GM19372 (cell line): ENCODE measurements around the gene FMNL2.

ENCODE experiments used
- ATAC-seq: cut with Tn5 transposase; IDR thresholded peaks from one replicate; pipeline ENCODE4 v1.9.1; 2021; ENCODE audit warnings: mild to moderate bottlenecking, low read depth, moderate library complexity; ENCODE audit not compliant: unreplicated experiment

FMNL2 gene

DNA sequence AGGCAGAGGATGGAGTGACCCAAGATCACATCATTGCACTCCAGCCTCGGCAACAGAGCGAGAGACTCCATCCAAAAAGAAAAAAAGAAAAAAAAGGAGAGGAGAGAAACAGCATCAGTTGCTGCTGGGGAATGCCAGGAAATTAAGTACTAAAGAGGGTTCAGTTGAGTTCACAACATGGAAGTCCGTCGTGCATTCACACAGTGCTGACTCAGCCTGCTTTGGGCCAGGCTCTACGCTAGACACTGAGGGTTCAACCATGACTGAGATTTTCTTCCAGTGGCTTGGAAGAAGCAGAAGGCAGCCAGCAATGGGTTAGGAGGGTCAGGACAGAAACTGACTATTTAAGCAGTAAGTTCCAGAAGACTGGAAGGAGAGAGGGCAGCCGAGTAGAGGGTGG lies 108.8 kb downstream of the FMNL2 start:
- ATAC-seq = no peak

DNA sequence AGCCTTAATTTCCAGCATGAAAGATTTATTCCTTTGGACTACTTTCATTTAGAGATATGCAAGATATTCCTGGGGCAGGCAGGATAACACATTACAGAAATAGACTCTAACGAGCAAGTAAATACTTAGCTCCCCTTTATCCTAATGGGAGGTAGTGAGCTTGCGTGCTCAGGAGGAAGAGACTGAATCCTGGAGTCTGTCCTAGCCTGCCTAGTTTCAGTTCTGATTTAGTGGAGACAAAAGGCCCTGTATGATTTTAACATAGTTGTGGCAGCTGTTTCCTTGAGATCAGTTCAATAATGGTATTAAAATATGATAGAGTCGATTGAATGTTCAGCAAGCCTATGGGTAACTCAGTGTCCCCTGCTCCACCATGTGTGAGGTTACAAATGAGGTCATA lies 109.5 kb downstream of the FMNL2 start:
- no peak for ATAC-seq

DNA sequence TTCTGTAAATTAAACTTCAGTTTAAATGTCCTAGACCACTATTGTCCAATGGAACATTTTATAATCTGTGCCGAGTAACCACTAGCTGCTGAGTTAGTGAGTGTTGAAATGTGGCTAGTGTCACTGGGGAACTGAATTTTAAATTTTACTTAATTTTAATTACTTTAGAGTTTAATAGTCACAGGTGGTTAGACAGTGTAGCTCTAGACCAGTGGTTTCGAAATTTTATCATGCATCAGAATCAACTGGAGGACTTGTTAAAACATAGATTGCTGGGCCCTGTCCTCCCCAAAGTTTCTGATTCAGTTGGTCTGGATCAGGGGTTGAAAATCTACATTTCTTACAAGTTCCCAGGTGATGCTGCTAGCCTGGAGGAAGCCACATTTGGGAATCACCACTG lies 110.4 kb downstream of the FMNL2 start:
- ATAC-seq = no peak

DNA sequence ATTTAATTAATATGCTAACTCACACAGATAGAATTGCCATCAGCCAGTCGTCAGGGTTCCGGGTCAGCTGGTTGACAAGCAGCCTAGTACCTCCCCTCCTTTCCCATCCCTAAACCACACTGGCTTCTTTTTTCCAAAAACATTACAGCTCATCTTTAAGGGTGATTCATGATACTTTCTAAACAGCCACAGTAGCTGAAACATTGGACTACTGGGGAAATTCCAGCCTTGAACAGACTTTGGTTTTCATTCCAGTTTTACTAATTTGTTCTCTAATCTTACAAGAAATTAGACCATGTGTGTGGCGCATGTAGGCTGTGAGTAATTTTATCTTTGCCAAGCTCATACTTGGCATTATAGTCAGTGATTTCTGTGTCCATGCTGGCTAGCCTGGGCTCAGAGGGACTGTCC lies 110.8 kb downstream of the FMNL2 start:
- ATAC-seq = no peak

DNA sequence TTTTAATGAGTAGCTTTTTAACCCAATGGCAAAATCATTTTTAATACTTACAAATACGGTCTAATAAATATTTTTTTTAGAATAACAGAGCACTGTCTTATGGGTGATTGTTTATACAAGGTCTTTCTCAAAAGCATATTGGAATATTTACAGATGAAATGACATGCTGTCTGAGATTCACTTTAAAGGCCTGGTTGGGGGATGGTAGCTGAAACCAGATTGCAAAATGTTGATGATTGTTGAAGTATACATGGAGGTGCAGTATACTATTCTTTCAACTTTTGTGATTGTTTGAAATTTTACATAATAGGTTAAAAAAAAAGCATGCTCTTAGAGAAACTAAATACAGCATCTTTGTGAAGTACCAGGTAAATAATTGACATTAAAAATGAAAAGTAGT lies 111.2 kb downstream of the FMNL2 start:
- ATAC-seq = no peak

DNA sequence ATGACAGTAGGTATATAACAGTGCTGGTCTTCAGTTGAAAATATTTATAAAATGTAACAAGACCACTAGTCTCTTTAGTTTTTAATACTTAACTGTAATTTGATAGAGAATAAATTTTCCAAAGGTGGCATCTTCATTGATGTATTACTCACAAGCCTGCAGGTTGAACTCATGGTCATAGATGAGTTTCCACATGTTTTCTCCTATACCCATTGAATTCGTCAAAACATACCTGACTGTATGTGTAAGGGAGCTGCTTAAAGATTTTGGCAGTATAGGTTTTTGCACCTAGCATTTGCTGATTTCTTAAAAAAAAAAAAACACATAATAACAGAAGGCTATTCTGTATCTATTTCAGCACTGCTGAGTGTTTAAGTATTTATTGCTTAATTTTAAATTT lies 112.9 kb downstream of the FMNL2 start:
- ATAC-seq = no peak

DNA sequence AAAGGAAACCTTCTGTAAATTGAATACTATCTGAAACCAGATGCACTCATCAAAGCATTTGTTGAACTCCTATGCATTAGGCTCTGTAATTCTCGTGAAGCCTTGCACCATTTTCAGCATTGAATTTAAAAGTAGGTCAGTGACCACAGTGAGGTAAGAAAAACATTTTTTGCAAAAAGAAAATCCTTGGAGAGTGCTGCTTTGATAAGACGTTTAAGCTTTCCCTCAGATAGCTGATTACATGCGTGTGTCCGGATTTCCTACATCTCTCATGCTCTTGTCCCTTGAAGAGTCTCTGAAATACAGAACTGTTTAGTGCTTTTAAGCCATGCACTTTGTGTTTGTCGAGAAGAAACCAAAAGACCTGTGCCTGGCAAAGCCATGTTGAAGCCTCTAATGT lies 113.6 kb downstream of the FMNL2 start:
- no peak for ATAC-seq

DNA sequence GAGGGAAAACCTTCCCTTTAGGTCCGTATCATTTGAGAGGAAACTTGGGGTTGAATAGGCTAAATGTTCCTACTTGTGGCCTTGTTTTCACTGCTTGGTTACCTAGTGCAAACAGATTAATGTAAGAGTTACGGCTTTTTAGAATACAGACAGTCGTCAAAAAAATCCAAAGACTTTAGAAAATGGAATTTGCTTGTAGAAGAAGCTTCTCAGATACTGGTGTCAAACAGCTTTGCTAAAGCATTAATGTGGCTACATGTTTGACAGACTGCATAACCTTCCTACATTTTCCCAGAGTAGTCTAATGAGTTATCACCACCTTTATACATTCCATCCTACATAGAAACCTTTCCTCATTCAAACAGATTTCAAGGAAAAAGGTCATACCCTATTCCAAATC lies 114.6 kb downstream of the FMNL2 start:
- no peak for ATAC-seq

DNA sequence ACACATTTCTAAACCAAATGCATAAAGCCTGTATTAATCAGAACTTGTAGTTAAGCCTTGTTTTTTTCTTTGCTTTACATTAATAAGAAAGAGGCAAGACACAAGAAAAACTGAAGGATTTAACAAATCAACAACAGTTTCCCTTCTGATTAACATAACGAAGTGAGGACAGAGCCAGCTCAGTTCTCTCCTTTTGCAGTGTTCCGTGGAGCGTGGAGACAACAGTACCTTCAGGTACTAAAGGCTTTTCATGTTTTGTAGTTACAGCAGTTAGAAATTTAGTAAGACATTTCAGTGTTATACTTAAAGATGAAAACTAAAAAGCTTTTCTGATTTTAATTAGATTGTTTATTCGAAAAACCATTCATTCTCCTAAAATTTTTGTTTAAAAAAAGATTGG lies 115.2 kb downstream of the FMNL2 start:
- ATAC-seq = no peak

DNA sequence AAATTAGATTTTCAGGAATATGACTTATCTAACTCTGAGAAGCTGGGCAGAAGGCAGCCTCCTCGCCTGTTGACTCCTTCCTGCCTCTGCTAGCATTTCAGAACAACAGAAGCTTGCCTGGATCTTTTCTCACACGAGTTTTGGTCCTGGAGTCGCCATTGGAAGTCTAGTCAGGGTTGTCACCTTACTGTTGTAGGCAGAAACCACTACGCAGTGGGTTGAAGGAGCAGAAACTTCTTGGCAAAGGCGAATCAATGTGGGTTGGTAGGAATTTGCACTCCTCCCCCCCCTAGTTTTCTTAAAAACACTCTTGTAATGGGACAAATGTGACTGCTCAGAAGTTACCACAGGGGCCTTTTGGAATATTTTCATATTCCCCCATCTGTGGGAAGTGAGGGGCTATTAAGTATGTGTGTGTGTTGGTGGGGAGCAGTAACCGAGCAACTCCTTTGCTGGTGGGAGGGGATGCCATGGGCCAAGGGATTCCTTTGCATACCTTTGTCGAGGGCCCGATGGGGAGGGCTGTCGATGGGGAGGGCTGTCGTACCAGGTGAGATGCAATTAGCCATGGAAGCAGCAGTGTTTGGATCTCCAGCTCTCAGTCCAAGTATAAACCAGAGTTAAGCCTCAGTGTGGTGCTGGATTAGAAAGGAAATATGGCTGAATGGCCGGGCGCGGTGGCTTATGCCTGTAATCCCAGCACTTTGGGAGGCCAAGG lies 117.4 kb downstream of the FMNL2 start:
- no peak for ATAC-seq

DNA sequence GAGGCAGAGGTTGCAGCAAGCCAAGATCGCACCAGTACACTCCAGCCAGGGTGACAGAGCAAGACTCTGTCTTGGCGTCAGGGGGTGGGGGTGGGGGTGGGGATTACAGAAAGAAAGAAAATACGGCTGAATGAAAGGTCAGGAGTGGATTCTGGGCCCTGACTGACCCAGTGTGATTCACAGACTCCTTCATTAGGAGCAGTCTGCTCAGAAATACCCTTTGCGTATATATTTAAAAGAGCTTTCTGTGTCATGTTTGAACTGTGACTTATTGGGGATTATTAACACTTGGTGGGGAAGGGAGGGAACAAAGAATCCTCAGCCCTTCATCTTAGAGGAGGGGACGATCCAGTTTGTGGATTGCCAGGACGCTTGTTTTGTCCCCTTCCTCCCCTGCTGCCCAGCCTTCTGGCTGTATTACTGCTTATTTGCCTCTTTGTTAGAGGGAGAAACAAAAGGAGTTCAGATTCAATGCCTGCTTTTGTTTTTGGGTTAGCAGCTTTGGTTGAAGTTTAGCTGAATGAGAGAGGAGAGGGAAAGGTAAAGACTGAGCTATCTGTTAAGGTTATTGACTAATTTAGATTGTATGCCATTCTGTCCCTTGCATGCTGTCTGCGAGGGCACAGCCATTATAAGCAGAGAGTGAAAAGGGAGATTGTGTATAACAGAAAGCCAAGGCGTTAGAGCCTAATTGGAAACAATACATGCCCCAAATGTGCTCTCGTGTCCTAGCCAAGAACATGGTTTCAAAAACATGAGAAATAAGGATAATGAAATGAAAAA lies 118.3 kb downstream of the FMNL2 start:
- no peak for ATAC-seq

DNA sequence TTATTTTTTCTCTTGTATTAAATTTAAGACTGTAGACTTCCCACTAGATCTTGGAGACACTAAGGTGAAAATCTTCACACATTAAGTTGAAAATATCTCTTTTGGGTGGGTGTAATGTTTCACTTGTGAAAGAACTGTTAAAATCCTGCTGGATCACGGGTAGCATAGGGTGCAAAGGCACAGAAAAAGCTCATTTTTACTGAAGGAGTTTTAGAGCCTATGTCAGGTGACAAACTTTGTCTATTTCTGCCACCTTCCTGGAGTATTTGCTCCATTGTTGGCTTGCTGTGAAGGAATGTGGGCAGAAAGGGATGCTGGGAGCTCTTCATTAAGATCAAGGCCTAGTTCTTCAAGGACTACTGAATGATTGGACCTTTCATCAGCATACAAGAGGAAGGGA lies 119.4 kb downstream of the FMNL2 start:
- no peak for ATAC-seq

DNA sequence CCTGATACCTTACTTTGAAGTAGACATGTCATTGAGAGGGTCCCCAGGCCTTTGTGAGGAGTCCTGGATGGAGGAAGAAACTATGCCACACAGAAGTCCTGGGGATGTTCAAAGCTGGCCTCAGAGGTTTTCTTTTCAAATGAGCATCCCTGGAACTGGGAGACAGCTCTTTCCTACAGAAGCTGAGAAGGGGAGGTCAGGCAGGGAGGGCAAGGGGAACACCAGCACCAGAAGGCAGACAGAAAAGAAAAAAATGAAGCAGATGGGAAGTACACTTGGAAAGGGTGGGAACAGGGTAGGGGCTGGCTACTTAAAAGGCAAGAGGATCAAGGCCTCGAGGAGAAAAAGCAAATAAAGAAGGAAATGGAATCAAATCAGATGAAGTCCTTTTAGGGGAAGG lies 120.0 kb downstream of the FMNL2 start:
- ATAC-seq = no peak

DNA sequence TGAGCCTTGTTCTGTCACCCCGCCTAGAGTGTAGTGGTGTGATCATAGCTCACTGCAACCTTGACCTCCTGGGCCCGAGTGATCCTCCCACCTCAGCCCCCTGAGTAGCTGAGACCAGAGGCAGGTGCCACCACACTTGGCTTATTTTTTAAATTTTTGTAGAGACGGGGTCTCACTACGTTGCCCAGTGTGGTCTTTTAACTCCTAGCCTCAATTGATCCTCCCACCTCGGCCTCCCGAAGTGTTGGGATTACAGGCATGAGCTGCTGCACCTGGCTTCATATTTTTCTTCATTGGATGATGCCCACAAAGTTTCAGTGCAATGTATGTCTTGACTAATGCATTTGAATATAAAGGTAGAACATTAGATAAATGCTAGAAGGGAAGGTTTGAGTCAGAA lies 120.8 kb downstream of the FMNL2 start:
- no peak for ATAC-seq

DNA sequence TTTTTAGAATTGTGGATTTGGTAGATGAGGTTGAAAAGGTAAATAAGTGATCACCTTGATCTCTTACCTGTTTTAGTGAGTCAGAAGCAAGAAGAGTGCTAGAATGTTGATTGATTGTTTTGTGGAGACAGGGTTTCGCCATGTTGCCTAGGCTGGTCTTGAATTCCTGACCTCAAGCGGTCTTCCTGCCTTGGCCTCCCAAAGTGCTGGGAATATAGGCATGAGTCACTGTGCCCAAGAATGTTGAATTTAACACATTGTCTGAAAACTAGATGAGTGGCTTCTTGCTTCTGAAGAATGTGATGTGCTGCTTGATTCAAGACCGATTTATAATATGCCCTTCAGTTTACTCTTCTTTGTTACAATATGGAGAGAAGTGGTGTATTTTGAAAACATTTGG lies 121.3 kb downstream of the FMNL2 start:
- no peak for ATAC-seq

DNA sequence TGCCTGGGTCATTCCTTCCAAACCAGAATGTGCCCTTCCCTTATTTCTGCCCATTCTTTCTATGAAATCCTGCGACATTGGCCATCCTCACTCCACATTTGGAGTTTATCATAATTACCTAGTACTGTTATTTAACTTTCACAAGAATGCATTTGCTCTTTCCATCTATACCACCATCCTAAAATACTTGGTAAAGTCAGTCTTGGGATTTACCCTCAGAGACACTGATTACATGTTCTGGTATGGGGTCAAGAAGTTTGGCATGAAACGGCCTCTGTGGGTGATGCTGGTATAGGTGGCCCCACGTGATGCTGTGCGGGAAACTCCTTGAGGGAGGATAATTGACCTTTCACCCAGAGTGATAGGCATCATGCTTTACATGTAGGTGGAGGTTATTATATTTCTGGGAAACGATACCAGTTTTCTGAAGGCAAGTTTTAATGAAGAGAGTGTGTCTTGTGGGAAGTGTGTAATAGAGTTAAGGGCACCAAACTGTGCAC lies 123.5 kb downstream of the FMNL2 start:
- no peak for ATAC-seq

DNA sequence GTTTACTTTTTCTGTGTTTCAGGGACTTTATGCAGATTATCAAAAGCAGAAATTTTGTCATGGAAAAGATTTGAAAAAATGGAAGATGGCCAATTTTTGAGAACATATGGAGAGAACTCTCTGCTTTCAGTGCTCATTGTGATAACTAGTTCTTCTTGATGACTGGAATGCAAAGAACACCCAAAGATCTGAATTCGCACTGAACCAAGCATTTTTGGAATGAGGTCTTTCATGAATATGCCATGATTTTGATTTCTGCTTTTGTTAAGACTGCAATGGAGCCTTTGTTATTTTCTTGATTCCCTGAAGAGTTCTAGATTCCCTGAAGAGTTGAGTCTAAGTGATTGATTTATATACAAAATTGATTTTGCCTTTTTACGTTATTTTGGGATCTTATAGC lies 124.1 kb downstream of the FMNL2 start:
- no peak for ATAC-seq

DNA sequence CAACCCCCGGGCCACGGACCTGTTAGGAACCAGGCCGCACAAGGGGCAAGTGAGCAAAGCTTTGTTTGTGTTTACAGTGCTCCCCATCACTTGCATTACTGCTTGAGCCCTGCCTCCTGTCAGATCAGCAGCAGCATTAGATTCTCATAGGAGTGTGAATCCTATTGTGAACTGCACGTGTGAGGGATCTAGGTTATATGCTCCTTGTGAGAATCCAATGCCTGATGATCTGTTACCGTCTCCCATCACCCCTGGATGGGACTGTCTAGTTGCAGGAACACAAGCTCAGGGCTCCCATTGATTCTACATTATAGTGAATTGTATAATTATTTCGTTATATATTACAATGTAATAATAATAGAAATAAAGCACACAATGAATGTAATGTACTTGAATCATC lies 125.6 kb downstream of the FMNL2 start:
- no peak for ATAC-seq

DNA sequence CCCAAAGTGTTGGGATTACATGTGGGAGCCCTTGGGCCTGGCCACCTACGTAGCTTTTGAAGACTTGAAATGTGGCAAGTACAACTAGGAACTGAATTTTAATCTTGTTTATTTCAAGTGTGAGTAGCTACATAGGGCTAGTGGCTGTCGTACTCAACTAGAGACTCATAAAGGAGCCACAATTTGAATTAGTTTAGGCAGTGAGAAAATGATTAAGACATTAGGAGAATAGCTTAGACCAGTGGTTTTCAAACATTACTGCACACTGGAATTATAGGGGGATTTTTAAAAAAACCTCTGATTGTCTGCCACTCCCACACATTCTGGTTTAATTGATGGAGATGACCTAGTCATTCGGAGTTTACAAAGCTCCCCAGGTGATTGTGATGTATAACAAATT lies 127.1 kb downstream of the FMNL2 start:
- no peak for ATAC-seq

DNA sequence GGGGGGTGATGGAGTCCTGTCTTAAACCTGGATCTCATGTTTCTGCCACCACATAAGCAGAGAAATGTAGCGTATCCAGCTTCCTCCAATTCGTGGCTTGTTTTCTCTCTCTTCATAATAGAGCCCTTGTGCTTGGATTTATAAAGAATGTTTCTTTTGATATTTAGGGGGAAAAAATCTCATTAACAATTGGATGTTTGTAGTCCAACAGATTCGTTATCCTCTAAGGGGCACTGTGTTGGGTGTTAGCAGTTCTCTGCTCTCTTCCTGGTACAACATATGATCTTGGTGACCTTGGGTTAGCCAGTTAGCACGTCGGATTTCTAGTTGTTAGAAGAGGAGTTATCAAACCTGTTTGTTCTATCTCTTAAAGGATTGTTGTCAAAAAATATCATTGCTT lies 127.8 kb downstream of the FMNL2 start:
- ATAC-seq = no peak

DNA sequence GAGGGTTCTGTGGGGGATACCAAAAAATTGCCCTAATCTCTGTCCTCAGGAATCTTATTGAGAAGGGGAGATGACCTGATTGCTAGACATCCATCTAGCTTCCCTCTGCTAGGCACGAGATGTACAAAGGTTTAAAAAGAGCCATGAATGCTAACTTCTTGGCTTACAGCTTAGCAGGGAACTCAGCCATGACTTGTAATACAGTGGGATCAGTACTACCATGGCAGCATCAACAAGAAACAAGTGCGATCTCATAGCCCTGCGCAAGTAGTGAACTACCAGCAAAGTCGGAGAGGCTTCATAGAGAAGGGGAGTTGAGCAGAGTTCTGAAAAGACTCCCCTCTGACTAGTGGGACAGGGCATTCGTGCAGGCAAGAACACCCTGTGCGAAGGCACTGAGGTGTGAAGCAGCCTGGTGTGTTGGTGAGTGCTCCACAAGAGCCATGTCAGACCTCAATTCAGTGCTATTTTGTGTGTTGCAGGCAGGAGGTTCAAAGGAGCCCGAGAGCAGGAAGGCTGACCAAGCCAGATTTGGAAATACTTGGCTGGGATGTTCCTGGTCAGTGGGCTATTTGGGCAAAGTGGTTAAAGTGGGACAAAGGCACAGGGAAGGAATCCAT lies 130.0 kb downstream of the FMNL2 start:
- ATAC-seq = no peak

DNA sequence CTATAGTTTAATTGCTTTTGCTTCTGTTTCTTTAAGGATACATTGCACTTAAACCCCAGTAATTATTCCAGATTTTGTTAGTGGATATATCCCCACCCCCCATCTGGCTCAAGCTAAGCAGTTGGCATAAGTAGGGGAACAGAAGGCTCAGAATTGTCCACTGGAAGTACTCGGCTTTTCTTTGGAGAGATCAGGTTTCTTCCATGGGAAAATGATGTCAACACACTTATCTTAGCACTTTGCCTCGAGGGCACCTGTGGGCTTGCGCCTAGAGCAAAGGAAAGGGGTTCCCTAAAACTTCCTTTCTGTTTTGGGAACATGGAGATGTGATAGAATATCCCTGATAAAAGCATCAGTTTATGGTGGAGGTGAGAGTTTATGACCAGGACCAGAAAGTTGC lies 130.6 kb downstream of the FMNL2 start:
- ATAC-seq = no peak
